ENCODE results near the gene SNTG2.
A peak's percentile ranks its signal among the peaks of the same experiment; 100 is the strongest.

The SNTG2 gene

GRCh38 chr2:951224-952006, 766 bp downstream of the SNTG2 start:
- H3K4me3 ChIP-seq (ENCODE audit: low read depth, low read length): peak overlapping the region; percentile 49

- H3K4me3 ChIP-seq (ENCODE audit: low read depth, low read length): no peak overlapping the region
These were observed 2.8 kb downstream of the SNTG2 start for GRCh38 chr2:953408-953807.

GRCh38 chr2:953975-954686, 3.5 kb downstream of the SNTG2 start:
- no peak overlapping the region for H3K4me3 ChIP-seq (ENCODE audit: low read depth, low read length)

GRCh38 chr2:954687-955000, 4.0 kb downstream of the SNTG2 start:
- no peak overlapping the region for H3K4me3 ChIP-seq (ENCODE audit: low read depth, low read length)

- H3K4me3 ChIP-seq (ENCODE audit: low read depth, low read length): no peak overlapping the region
These were observed 5.4 kb downstream of the SNTG2 start for GRCh38 chr2:955829-956731.

- no peak overlapping the region for H3K4me3 ChIP-seq (ENCODE audit: low read depth, low read length)
These were observed 8.8 kb downstream of the SNTG2 start for GRCh38 chr2:959457-959856.

- H3K4me3 ChIP-seq (ENCODE audit: low read depth, low read length): no peak overlapping the region
These were observed 9.6 kb downstream of the SNTG2 start for GRCh38 chr2:960061-960736.

- no peak overlapping the region for H3K4me3 ChIP-seq (ENCODE audit: low read depth, low read length)
These were observed 11.1 kb downstream of the SNTG2 start for GRCh38 chr2:961786-962185.

- no peak overlapping the region for H3K4me3 ChIP-seq (ENCODE audit: low read depth, low read length)
These were observed 13.2 kb downstream of the SNTG2 start for GRCh38 chr2:963876-964275.

- no peak overlapping the region for H3K4me3 ChIP-seq (ENCODE audit: low read depth, low read length)
These were observed 13.9 kb downstream of the SNTG2 start for GRCh38 chr2:964562-964961.

- H3K4me3 ChIP-seq (ENCODE audit: low read depth, low read length): no peak overlapping the region
These were observed 15.0 kb downstream of the SNTG2 start for GRCh38 chr2:965640-966147.

- H3K4me3 ChIP-seq (ENCODE audit: low read depth, low read length): no peak overlapping the region
These were observed 22.5 kb downstream of the SNTG2 start for GRCh38 chr2:973129-973528.

- no peak overlapping the region for H3K4me3 ChIP-seq (ENCODE audit: low read depth, low read length)
These were observed 23.4 kb downstream of the SNTG2 start for GRCh38 chr2:974054-974453.

GRCh38 chr2:974502-974901, 23.9 kb downstream of the SNTG2 start:
- no peak overlapping the region for H3K4me3 ChIP-seq (ENCODE audit: low read depth, low read length)

GRCh38 chr2:975095-975494, 24.4 kb downstream of the SNTG2 start:
- no peak overlapping the region for H3K4me3 ChIP-seq (ENCODE audit: low read depth, low read length)

- no peak overlapping the region for H3K4me3 ChIP-seq (ENCODE audit: low read depth, low read length)
These were observed 28.6 kb downstream of the SNTG2 start for GRCh38 chr2:979069-979928.

- no peak overlapping the region for H3K4me3 ChIP-seq (ENCODE audit: low read depth, low read length)
These were observed 29.5 kb downstream of the SNTG2 start for GRCh38 chr2:980176-980575.

- H3K4me3 ChIP-seq (ENCODE audit: low read depth, low read length): no peak overlapping the region
These were observed 30.6 kb downstream of the SNTG2 start for GRCh38 chr2:981258-981657.

GRCh38 chr2:981759-982158, 31.1 kb downstream of the SNTG2 start:
- H3K4me3 ChIP-seq (ENCODE audit: low read depth, low read length): no peak overlapping the region

GRCh38 chr2:985317-985898, 34.8 kb downstream of the SNTG2 start:
- no peak overlapping the region for H3K4me3 ChIP-seq (ENCODE audit: low read depth, low read length)
